Endothelial cell of umbilical vein (primary cell): ENCODE measurements around the gene TBC1D9B. TPM values are rescaled to one million over a fixed set of nuclear protein-coding genes. Genes with fewer than 3 reads are reported as not detected.

Experiments used
- BruUV-seq: library from RNA; stranded (reverse); fragments of 400-500 nt; replicated peaks from 2 replicates; lab custom pipeline; 2021; lab: Mats Ljungman, UMichigan
- CTCF ChIA-PET: fragments of 300-600, 350-600 bp; sonication (Branson Sonifier 250); formaldehyde crosslinking; loops from one replicate; lab custom pipeline; 2021; ENCODE audit warnings: antibody characterized with exemption, inconsistent platforms; lab: Charles Lee
- POLR2A ChIA-PET: fragments of 300-600, 350-600 bp; sonication (Branson Sonifier 250); formaldehyde crosslinking; loops from one replicate; lab custom pipeline; 2021; ENCODE audit warnings: antibody characterized with exemption, inconsistent platforms; lab: Charles Lee
- DNase-seq: peaks from one replicate; pipeline ENCODE4 v3.0.0-alpha.2; 2011; ENCODE audit warnings: low read depth, low spot score
- FAIRE-seq: peaks from 2 replicates; lab custom pipeline; 2011; peaks lifted over from hg19 to GRCh38; lab: Jason Lieb, UNC
- H2AFZ ChIP-seq: 2 replicates; pipeline ENCODE4 v1.6.0; 2012; ENCODE audit warnings: low read depth, low read length, control low read depth, inconsistent platforms
- H3K27ac ChIP-seq: 2 replicates; pipeline ENCODE4 v1.5.1; 2011; ENCODE audit warnings: low read depth, mild to moderate bottlenecking, control low read depth, low read length, moderate library complexity; ENCODE audit not compliant: insufficient read depth
- H3K27me3 ChIP-seq, 2 experiments: 2 replicates each; pipeline versions ENCODE4 v1.6.0 to v1.6.1; 2011; ENCODE audit warnings: low read length in 2 of 2, mixed read lengths in 1 of 2; ENCODE audit not compliant: control insufficient read depth in 2 of 2, insufficient read depth in 2 of 2
- H3K36me3 ChIP-seq, 2 experiments: 2 replicates in 1 of 2; 3 replicates in 1 of 2; pipeline ENCODE4 v1.5.1; 2011; ENCODE audit warnings: low read length in 2 of 2, mild to moderate bottlenecking in 1 of 2, moderate library complexity in 1 of 2; ENCODE audit not compliant: control insufficient read depth in 2 of 2, insufficient read depth in 2 of 2; ENCODE audit errors: extremely low read depth in 1 of 2
- H3K4me1 ChIP-seq: 3 replicates; pipeline ENCODE4 v1.5.1; 2011; ENCODE audit warnings: mild to moderate bottlenecking, low read length; ENCODE audit not compliant: control insufficient read depth, insufficient read depth; ENCODE audit errors: extremely low read depth
- H3K4me2 ChIP-seq: 2 replicates; pipeline ENCODE4 v1.6.1; 2011; ENCODE audit warnings: low read length, control low read depth, mixed read lengths; ENCODE audit not compliant: insufficient read depth
- H3K4me3 ChIP-seq, 3 experiments: fragments of 200-600 bp in 1 of 3; sonication (generic), shearing (Covaris generic) in 1 of 3; replicated peaks in 1 of 3; 2 replicates each; pipeline ENCODE4 v1.5.1; 2011 to 2016; ENCODE audit warnings: control low read depth in 3 of 3, low read length in 3 of 3, mild to moderate bottlenecking in 2 of 3, inconsistent platforms in 1 of 3, low read depth in 1 of 3, moderate library complexity in 1 of 3; ENCODE audit not compliant: insufficient read depth in 1 of 3
- H3K79me2 ChIP-seq: 2 replicates; pipeline ENCODE4 v1.6.0; 2012; ENCODE audit warnings: low read length, inconsistent platforms; ENCODE audit not compliant: control insufficient read depth, insufficient read depth
- H3K9ac ChIP-seq: replicated peaks from 2 replicates; pipeline ENCODE3; 2011; ENCODE audit warnings: low read length, control low read depth; ENCODE audit not compliant: insufficient read depth; ENCODE audit errors: extremely low read depth
- H3K9me1 ChIP-seq: replicated peaks from 3 replicates; pipeline ENCODE4 v1.6.0; 2011; ENCODE audit warnings: mild to moderate bottlenecking, low read length; ENCODE audit not compliant: control insufficient read depth, insufficient read depth; ENCODE audit errors: extremely low read depth
- H3K9me3 ChIP-seq: replicated peaks from 2 replicates; pipeline ENCODE4 v1.5.1; 2012; ENCODE audit warnings: low read length, inconsistent platforms; ENCODE audit not compliant: control insufficient read depth, insufficient read depth
- H4K20me1 ChIP-seq: replicated peaks from 2 replicates; pipeline ENCODE3; 2011; ENCODE audit warnings: mild to moderate bottlenecking, low read length; ENCODE audit not compliant: control insufficient read depth, insufficient read depth; ENCODE audit errors: extremely low read depth
- CTCF ChIP-seq, 2 donors: IDR thresholded peaks; 1 replicate in 1 of 2; 2 replicates in 1 of 2; pipeline ENCODE4 v1.5.1; 2011; ENCODE audit warnings: low read length in 2 of 2, mild to moderate bottlenecking in 2 of 2, moderate library complexity in 2 of 2, control low read depth in 1 of 2, inconsistent platforms in 1 of 2, low read depth in 1 of 2; ENCODE audit not compliant: insufficient read depth in 1 of 2; ENCODE audit errors: extremely low read depth in 1 of 2
- EZH2 ChIP-seq: IDR thresholded peaks from 2 replicates; pipeline ENCODE4 v1.6.1; 2012; ENCODE audit warnings: borderline replicate concordance, low read depth, mild to moderate bottlenecking, moderate library complexity, low read length, inconsistent platforms; ENCODE audit not compliant: severe bottlenecking
- FOS ChIP-seq: IDR thresholded peaks from 2 replicates; pipeline ENCODE4 v1.6.1; 2011; ENCODE audit warnings: mild to moderate bottlenecking, low read length, moderate library complexity, borderline replicate concordance; ENCODE audit not compliant: insufficient read depth
- GATA2 ChIP-seq: IDR thresholded peaks from 2 replicates; pipeline ENCODE4 v1.7.0; 2011; ENCODE audit warnings: low read depth, mild to moderate bottlenecking, moderate library complexity, mixed read lengths, low read length; ENCODE audit not compliant: insufficient read length, insufficient read depth
- JUN ChIP-seq: IDR thresholded peaks from 2 replicates; pipeline ENCODE4 v1.6.1; 2011; ENCODE audit warnings: borderline replicate concordance, low read depth; ENCODE audit not compliant: insufficient read length, insufficient read depth
- MAX ChIP-seq: IDR thresholded peaks from 2 replicates; pipeline ENCODE4 v1.6.1; 2011; ENCODE audit not compliant: insufficient read depth, insufficient read length
- MYC ChIP-seq: IDR thresholded peaks from one replicate; pipeline ENCODE4 v1.6.1; 2011; ENCODE audit warnings: mild to moderate bottlenecking, low read depth, low read length
- POLR2A ChIP-seq: IDR thresholded peaks from 2 replicates; pipeline ENCODE4 v1.6.1; 2012; ENCODE audit warnings: low read depth, mild to moderate bottlenecking, control low read depth, low read length
- POLR2AphosphoS5 ChIP-seq: IDR thresholded peaks from 2 replicates; pipeline ENCODE4 v1.6.1; 2012; ENCODE audit warnings: low read depth, mild to moderate bottlenecking, control low read depth, low read length, moderate library complexity; ENCODE audit not compliant: insufficient read depth
- dilution Hi-C: fragments of 300-500 bp; cut with MboI; formaldehyde crosslinking; loops from one replicate; pipeline ENCODE4 v1.15.0; 2019; ENCODE audit warnings: low sequenced_read_pairs; ENCODE audit not compliant: extremely low pct_ligation_motif_present
- intact Hi-C: fragments of 100-400 bp; cut with micrococcal nuclease; formaldehyde crosslinking; loops from one replicate; pipeline ENCODE4 v1.10.0; 2022
- polyA plus RNA-seq, 4 experiments: library from polyadenylated mRNA; depleted of rRNA in 3 of 4; stranded (reverse) in 3 of 4; unstranded in 1 of 4; fragments of >200 nt; gene quantifications; 2 replicates each; pipeline versions ENCODE4 v1.2.1 to v1.2.3, GENCODE V29; 2011 to 2012; ENCODE audit warnings: missing spikeins in 1 of 4
- total RNA-seq: library from RNA; stranded (reverse); gene quantifications from 2 replicates; pipeline ENCODE4 v1.2.3, GENCODE V29; 2021

The TBC1D9B gene
- total and polyA plus RNA-seq, 2 donors (not counting 3 experiments of a cell fraction or from before 2014, with no cell fraction given) = 82.8 to 150 TPM

GRCh38 chr5:179920175-179920574, 12.5 kb upstream of the TBC1D9B start:
- Histone ChIP-seq H3K79me2 (no peaks in the 10 kb centered on the region), H3K9me3 (no peaks in the 10 kb centered on the region), H3K9ac (no peak overlapping the region), H3K36me3 (no peaks in the 10 kb centered on the region), H3K9me1 (no peaks in the 10 kb centered on the region), H3K4me2 (no peak overlapping the region), H3K27ac (no peak overlapping the region), H4K20me1 (no peaks in the 10 kb centered on the region), H3K4me1 (no peaks in the 10 kb centered on the region), H3K27me3 (peaks cover 0 to 3% of the 10 kb centered on the region in 2 experiments), H3K4me3 (no peak overlapping the region), H2AFZ (no peak overlapping the region)
- DNase-seq (no peak), FAIRE-seq (no peak)
- BruUV-seq = no TSS peak
- intact Hi-C loops = no loop called here
- CTCF ChIA-PET = no interaction called here
- POLR2A ChIA-PET = no interaction called here
- TF ChIP-seq EZH2 (no peak), GATA2 (no peak), FOS (no peak), JUN (no peak), CTCF (IDR thresholded peaks at IDR 0.05; ENCODE audit: extremely low read depth in 1 of 2, insufficient read depth in 1 of 2, low read depth in 1 of 2, low read length in 2 of 2) (no peak), POLR2A (no peak), POLR2AphosphoS5 (no peak), MAX (no peak), MYC (no peak)
- dilution Hi-C loops = no loop called here
